H9 (cell line): Measurements from ENCODE around the gene CACNA2D3. TPM values are rescaled to one million over a fixed set of nuclear protein-coding genes. Genes with fewer than 3 reads are reported as not detected.

Experiments
- DNase-seq: peaks from one replicate; pipeline ENCODE4 v3.0.0-alpha.2; 2017
- H2AFZ ChIP-seq: one replicate; pipeline ENCODE4 v1.6.1; 2013; ENCODE audit warnings: mild to moderate bottlenecking, low read length, control low read depth, moderate library complexity
- H2AK5ac ChIP-seq: 2 replicates; pipeline ENCODE4 v1.6.1; 2013; ENCODE audit warnings: low read length, control low read depth, mixed read lengths; ENCODE audit not compliant: insufficient read length
- H2BK120ac ChIP-seq: one replicate; pipeline ENCODE4 v1.6.1; 2013; ENCODE audit warnings: low read depth, mild to moderate bottlenecking, low read length, control low read depth, inconsistent platforms; ENCODE audit not compliant: poor library complexity, severe bottlenecking
- H2BK12ac ChIP-seq: 2 replicates; pipeline ENCODE4 v1.6.1; 2013; ENCODE audit warnings: low read length, control low read depth, mixed read lengths, low read depth; ENCODE audit not compliant: insufficient read length
- H2BK15ac ChIP-seq: 2 replicates; pipeline ENCODE4 v1.6.1; 2013; ENCODE audit warnings: low read depth, low read length, control low read depth
- H2BK20ac ChIP-seq: one replicate; pipeline ENCODE4 v1.6.1; 2013; ENCODE audit warnings: low read depth, mild to moderate bottlenecking, low read length, control low read depth, inconsistent platforms; ENCODE audit not compliant: poor library complexity, severe bottlenecking
- H2BK5ac ChIP-seq: 2 replicates; pipeline ENCODE4 v1.6.1; 2013; ENCODE audit warnings: low read length, control low read depth, mixed read lengths; ENCODE audit not compliant: insufficient read length
- H3K14ac ChIP-seq: 2 replicates; pipeline ENCODE4 v1.6.1; 2013; ENCODE audit warnings: low read length, control low read depth; ENCODE audit not compliant: insufficient read depth
- H3K18ac ChIP-seq: 2 replicates; pipeline ENCODE4 v1.6.1; 2013; ENCODE audit warnings: low read depth, mild to moderate bottlenecking, mixed read lengths, low read length, control low read depth; ENCODE audit not compliant: insufficient read length
- H3K23ac ChIP-seq: 2 replicates; pipeline ENCODE4 v1.6.1; 2013; ENCODE audit warnings: low read length, control low read depth, mixed read lengths, low read depth; ENCODE audit not compliant: insufficient read length
- H3K23me2 ChIP-seq: 2 replicates; pipeline ENCODE4 v1.6.1; 2013; ENCODE audit warnings: low read depth, mild to moderate bottlenecking, mixed read lengths, low read length, control low read depth; ENCODE audit not compliant: insufficient read length, poor library complexity, severe bottlenecking
- H3K27ac ChIP-seq: 2 replicates; pipeline ENCODE4 v1.5.1; 2013; ENCODE audit warnings: low read length, control low read depth, mixed read lengths, low read depth; ENCODE audit not compliant: insufficient read length
- H3K27me3 ChIP-seq: 2 replicates; pipeline ENCODE4 v1.6.1; 2013; ENCODE audit warnings: low read length, control low read depth, inconsistent platforms; ENCODE audit not compliant: insufficient read depth
- H3K4ac ChIP-seq: 2 replicates; pipeline ENCODE4 v1.6.1; 2013; ENCODE audit warnings: low read depth, mild to moderate bottlenecking, control low read depth, inconsistent platforms, low read length, moderate library complexity
- H3K4me1 ChIP-seq: 2 replicates; pipeline ENCODE4 v1.6.1; 2013; ENCODE audit warnings: low read length, control low read depth, inconsistent platforms; ENCODE audit not compliant: insufficient read depth
- H3K4me2 ChIP-seq: 2 replicates; pipeline ENCODE4 v1.6.1; 2013; ENCODE audit warnings: low read length, control low read depth, mixed read lengths; ENCODE audit not compliant: insufficient read length, insufficient read depth
- H3K56ac ChIP-seq: 2 replicates; pipeline ENCODE4 v1.6.1; 2013; ENCODE audit warnings: low read depth, mild to moderate bottlenecking, mixed read lengths, low read length, control low read depth; ENCODE audit not compliant: insufficient read length
- H3K79me1 ChIP-seq: 2 replicates; pipeline ENCODE4 v1.6.1; 2013; ENCODE audit warnings: low read depth, mild to moderate bottlenecking, moderate library complexity, low read length, control low read depth, inconsistent platforms; ENCODE audit not compliant: insufficient read depth, poor library complexity, severe bottlenecking
- H3K79me2 ChIP-seq: 2 replicates; pipeline ENCODE4 v1.6.1; 2013; ENCODE audit warnings: low read length, control low read depth, inconsistent platforms; ENCODE audit not compliant: insufficient read depth
- H3K9ac ChIP-seq: 2 replicates; pipeline ENCODE4 v1.6.1; 2013; ENCODE audit warnings: low read length, control low read depth, mixed read lengths; ENCODE audit not compliant: insufficient read length; ENCODE audit errors: extremely low read depth
- H3K9me3 ChIP-seq: one replicate; pipeline ENCODE4 v1.6.1; 2013; ENCODE audit warnings: low read depth, low read length, inconsistent platforms; ENCODE audit not compliant: control insufficient read depth
- H3T11ph ChIP-seq: one replicate; pipeline ENCODE4 v1.6.1; 2013; ENCODE audit warnings: mild to moderate bottlenecking, low read length, control low read depth, inconsistent platforms
- H4K20me1 ChIP-seq: one replicate; pipeline ENCODE4 v1.6.1; 2013; ENCODE audit not compliant: control insufficient read depth, insufficient read length, insufficient read depth
- H4K5ac ChIP-seq: 2 replicates; pipeline ENCODE4 v1.6.1; 2013; ENCODE audit warnings: low read depth, mild to moderate bottlenecking, mixed read lengths, low read length, control low read depth; ENCODE audit not compliant: insufficient read length
- H4K8ac ChIP-seq: replicated peaks from 2 replicates; pipeline ENCODE4 v1.6.1; 2013; ENCODE audit warnings: low read length, control low read depth, mixed read lengths, low read depth; ENCODE audit not compliant: insufficient read length
- H4K91ac ChIP-seq: 2 replicates; pipeline ENCODE4 v1.6.1; 2013; ENCODE audit warnings: low read depth, mild to moderate bottlenecking, moderate library complexity, mixed read lengths, low read length, control low read depth; ENCODE audit not compliant: insufficient read length
- H3K27ac Mint-ChIP-seq, 3 experiments: 2 replicates in 2 of 3; 3 replicates in 1 of 3; pipeline ENCODE4 v1.8.0; 2020 to 2021; ENCODE audit warnings: mixed read lengths in 3 of 3, mild to moderate bottlenecking in 1 of 3, moderate library complexity in 1 of 3
- H3K27me3 Mint-ChIP-seq: 2 replicates; pipeline ENCODE4 v1.8.0; 2021; ENCODE audit warnings: low read depth, mild to moderate bottlenecking, moderate library complexity, mixed read lengths
- H3K36me3 Mint-ChIP-seq, 3 experiments: 2 replicates in 2 of 3; 3 replicates in 1 of 3; pipeline ENCODE4 v1.8.0; 2020 to 2021; ENCODE audit warnings: low read depth in 3 of 3, mixed read lengths in 3 of 3; ENCODE audit not compliant: insufficient read depth in 1 of 3
- H3K4me1 Mint-ChIP-seq, 2 experiments: 2 replicates each; pipeline ENCODE4 v1.8.0; 2020; ENCODE audit warnings: mixed read lengths in 2 of 2
- H3K4me3 Mint-ChIP-seq, 2 experiments: 2 replicates in 1 of 2; 3 replicates in 1 of 2; pipeline ENCODE4 v1.8.0; 2020 to 2021; ENCODE audit warnings: mild to moderate bottlenecking in 2 of 2, mixed read lengths in 2 of 2, moderate library complexity in 1 of 2
- H3K9me3 Mint-ChIP-seq, 2 experiments: 2 replicates in 1 of 2; 3 replicates in 1 of 2; pipeline ENCODE4 v1.8.0; 2020; ENCODE audit warnings: mild to moderate bottlenecking in 2 of 2, mixed read lengths in 2 of 2, moderate library complexity in 1 of 2
- CTCF ChIP-seq: fragments of 200-600 bp; sonication (generic); conservative IDR thresholded peaks from 3 replicates; pipeline ENCODE4 v1.8.0; 2021; ENCODE audit warnings: antibody characterized with exemption, mild to moderate bottlenecking
- WGBS: extraction: QIAGEN DNeasy Blood & Tissue Kit; methylation state at CpG from one replicate; pipeline ENCODE4 v1.1.7; 2013; ENCODE audit warnings: missing lambda C conversion rate, low lambda C conversion rate, mixed read lengths; ENCODE audit not compliant: insufficient read length; ENCODE audit errors: extremely low coverage; 5-methylcytosine and 5-hydroxymethylcytosine counted together
- total RNA-seq: library from RNA; stranded (reverse); gene quantifications from 2 replicates; pipeline ENCODE4 v1.2.1, GENCODE V29; 2021

Gene CACNA2D3
- total RNA-seq, 1 experiment from 2014 or later: 3.2 TPM

GRCh38 chr3:54304877-54305276 lies 182.5 kb downstream of the CACNA2D3 start:
- H2BK15ac ChIP-seq: no peak overlapping the region
- H3K79me2 ChIP-seq: no peaks in the 10 kb centered on the region
- H3K14ac ChIP-seq: no peak overlapping the region
- H4K8ac ChIP-seq: no peak overlapping the region
- H3K27ac Mint-ChIP-seq: no peak overlapping the region
- peaks cover 6 to 17% of the 10 kb centered on the region in 2 experiments for H3K4me1 Mint-ChIP-seq
- no peaks in the 10 kb centered on the region for H3K4me1 ChIP-seq
- no peaks in the 10 kb centered on the region for H3K36me3 Mint-ChIP-seq
- H4K5ac ChIP-seq: no peak overlapping the region
- H4K91ac ChIP-seq: no peak overlapping the region
- no peak overlapping the region for H2BK120ac ChIP-seq
- H3K27ac ChIP-seq: no peak overlapping the region
- no peak overlapping the region for H2BK12ac ChIP-seq
- no peaks in the 10 kb centered on the region for H3K9me3 ChIP-seq
- H3K56ac ChIP-seq: no peak overlapping the region
- H3K4ac ChIP-seq: no peak overlapping the region
- H2AFZ ChIP-seq: no peak overlapping the region
- H3K4me3 Mint-ChIP-seq: no peak overlapping the region
- H3K18ac ChIP-seq: no peak overlapping the region
- WGBS: no CpG with 5 or more reads among the region's 3 CpGs
- H3K27me3 Mint-ChIP-seq: peaks cover 7% of the 10 kb centered on the region
- H4K20me1 ChIP-seq: no peaks in the 10 kb centered on the region
- TF ChIP-seq CTCF: no peak
- H2BK20ac ChIP-seq: no peak overlapping the region
- H3K9ac ChIP-seq: no peak overlapping the region
- H3K4me2 ChIP-seq: no peak overlapping the region
- H3K27me3 ChIP-seq: no peaks in the 10 kb centered on the region
- no peak overlapping the region for H2BK5ac ChIP-seq
- no peak for DNase-seq
- H3K23ac ChIP-seq: no peak overlapping the region
- no peak overlapping the region for H2AK5ac ChIP-seq
- H3K23me2 ChIP-seq: no peaks in the 10 kb centered on the region
- H3T11ph ChIP-seq: no peak overlapping the region
- no peaks in the 10 kb centered on the region for H3K9me3 Mint-ChIP-seq
- H3K79me1 ChIP-seq: no peaks in the 10 kb centered on the region
